ENCODE data around the gene CDK2AP2. TPM values are rescaled to one million over a fixed set of nuclear protein-coding genes. Genes with fewer than 3 reads are reported as not detected.
A peak's percentile ranks its signal among the peaks of the same experiment; 100 is the strongest.

CDK2AP2 gene
- total and polyA plus RNA-seq, 2 experiments from 2014 or later: 29.6 to 55.2 TPM

- TF ChIP-seq EZH2phosphoT487 (IDR thresholded peaks at IDR 0.05; ENCODE audit: insufficient read depth, low read depth): no peak
- TF ChIP-seq EZH2 (IDR thresholded peaks at IDR 0.05; ENCODE audit: insufficient read depth, poor library complexity, severe bottlenecking): no peak
- H3K27me3 ChIP-seq (replicated peaks; ENCODE audit: insufficient read depth): peaks cover 10% of the 10 kb centered on the region; the same call in 1 of the 2 replicates
- peak overlapping the region; percentile 92 for H3K27ac ChIP-seq
- no peaks in the 10 kb centered on the region for H3K9me3 ChIP-seq (ENCODE audit: low read depth)
- peak overlapping the region; percentile 66 for H3K4me2 ChIP-seq (ENCODE audit: unreplicated experiment)
- H3F3A ChIP-seq (ENCODE audit: insufficient read depth): peaks cover 14% of the 10 kb centered on the region; the same call in 1 of the 2 replicates
- H3K79me2 ChIP-seq (ENCODE audit: insufficient read depth): peaks cover 12% of the 10 kb centered on the region; the same call in 1 of the 2 replicates
- H3K36me3 ChIP-seq (ENCODE audit: low read depth): no peaks in the 10 kb centered on the region
- H3K4me3 ChIP-seq: peak overlapping the region; percentile 79
- H3K4me1 ChIP-seq (ENCODE audit: insufficient read depth): peaks cover 13% of the 10 kb centered on the region
- in situ Hi-C loops (cut with MboI): no loop called here
- peak overlapping the region; percentile 71 for H2AFZ ChIP-seq
- H4K20me1 ChIP-seq (ENCODE audit: insufficient read depth): no peaks in the 10 kb centered on the region
- peak; percentile 81 for DNase-seq
- H3K9ac ChIP-seq: peak overlapping the region; percentile 90
- no peaks in the 10 kb centered on the region for H3K9me2 ChIP-seq (ENCODE audit: insufficient read depth)
- 45 to 49% methylated on average over 28 to 33 of the region's 33 CpGs for WGBS, 2 experiments (ENCODE audit: low coverage in 1 of 2, low lambda C conversion rate in 2 of 2, missing lambda C conversion rate in 2 of 2)
Measured at GRCh38 chr11:67507242-67507863, 609 bp downstream of the CDK2AP2 start.

GRCh38 chr11:67506426-67507051, 1.4 kb downstream of the CDK2AP2 start:
- DNase-seq: no peak
- WGBS, 2 experiments (ENCODE audit: low coverage in 1 of 2, low lambda C conversion rate in 2 of 2, missing lambda C conversion rate in 2 of 2): 86 to 91% methylated on average over 14 to 16 of the region's 16 CpGs

GRCh38 chr11:67505605-67506396, 2.2 kb downstream of the CDK2AP2 start:
- Histone ChIP-seq H3K9me2 (ENCODE audit: insufficient read depth) (no peaks in the 10 kb centered on the region), H2AFZ (peak overlapping the region; percentile 63), H3K9me3 (ENCODE audit: low read depth) (no peaks in the 10 kb centered on the region), H3K36me3 (ENCODE audit: low read depth) (no peaks in the 10 kb centered on the region), H3K4me1 (ENCODE audit: insufficient read depth) (peaks cover 13% of the 10 kb centered on the region), H3F3A (ENCODE audit: insufficient read depth) (peaks cover 14% of the 10 kb centered on the region; the same call in 1 of the 2 replicates), H3K27me3 (replicated peaks; ENCODE audit: insufficient read depth) (no peaks in the 10 kb centered on the region), H3K4me2 (ENCODE audit: unreplicated experiment) (peak overlapping the region; percentile 87), H3K27ac (peak overlapping the region; percentile 81), H3K4me3 (peak overlapping the region; percentile 87), H3K79me2 (ENCODE audit: insufficient read depth) (peaks cover 12% of the 10 kb centered on the region; the same call in 1 of the 2 replicates), H3K9ac (peak overlapping the region; percentile 76), H4K20me1 (ENCODE audit: insufficient read depth) (no peaks in the 10 kb centered on the region)
- TF ChIP-seq EZH2phosphoT487 (IDR thresholded peaks at IDR 0.05; ENCODE audit: insufficient read depth, low read depth) (no peak), EZH2 (IDR thresholded peaks at IDR 0.05; ENCODE audit: insufficient read depth, poor library complexity, severe bottlenecking) (no peak)
- in situ Hi-C loops (cut with MboI): no loop called here
- DNase-seq: peak; percentile 97
- WGBS, 2 experiments (ENCODE audit: low coverage in 1 of 2, low lambda C conversion rate in 2 of 2, missing lambda C conversion rate in 2 of 2): 12 to 18% methylated on average over 16 to 17 of the region's 17 CpGs

More at GRCh38 chr11:67506426-67507051, 1.4 kb downstream of the CDK2AP2 start:
- no peaks in the 10 kb centered on the region for H3K9me3 ChIP-seq (ENCODE audit: low read depth)
- peak overlapping the region; percentile 53 for H3K9ac ChIP-seq
- H3K79me2 ChIP-seq (ENCODE audit: insufficient read depth): peaks cover 12% of the 10 kb centered on the region; the same call in 1 of the 2 replicates
- H3K4me3 ChIP-seq: no peak overlapping the region
- H3K36me3 ChIP-seq (ENCODE audit: low read depth): no peaks in the 10 kb centered on the region
- H3K4me2 ChIP-seq (ENCODE audit: unreplicated experiment): no peak overlapping the region
- peaks cover 14% of the 10 kb centered on the region; the same call in 1 of the 2 replicates for H3F3A ChIP-seq (ENCODE audit: insufficient read depth)
- no peak for TF ChIP-seq EZH2phosphoT487 (IDR thresholded peaks at IDR 0.05; ENCODE audit: insufficient read depth, low read depth)
- in situ Hi-C loops (cut with MboI): no loop called here
- H2AFZ ChIP-seq: no peak overlapping the region
- H3K27ac ChIP-seq: peak overlapping the region; percentile 81
- H4K20me1 ChIP-seq (ENCODE audit: insufficient read depth): no peaks in the 10 kb centered on the region
- H3K9me2 ChIP-seq (ENCODE audit: insufficient read depth): no peaks in the 10 kb centered on the region
- H3K4me1 ChIP-seq (ENCODE audit: insufficient read depth): peaks cover 13% of the 10 kb centered on the region
- H3K27me3 ChIP-seq (replicated peaks; ENCODE audit: insufficient read depth): peaks cover 5% of the 10 kb centered on the region; the same call in 1 of the 2 replicates

- Histone ChIP-seq H3K4me3 (peak within 1 kb of the TSS; percentile 87), H3K79me2 (ENCODE audit: insufficient read depth) (peaks cover 12% of the 10 kb centered on the region; the same call in 1 of the 2 replicates), H3K27me3 (replicated peaks; ENCODE audit: insufficient read depth) (no peaks in the 10 kb centered on the region), H2AFZ (peak within 1 kb of the TSS; percentile 63), H3F3A (ENCODE audit: insufficient read depth) (peaks cover 14% of the 10 kb centered on the region; the same call in 1 of the 2 replicates), H3K4me1 (ENCODE audit: insufficient read depth) (peaks cover 13% of the 10 kb centered on the region), H3K9me3 (ENCODE audit: low read depth) (no peaks in the 10 kb centered on the region), H3K4me2 (ENCODE audit: unreplicated experiment) (peak within 1 kb of the TSS; percentile 87), H4K20me1 (ENCODE audit: insufficient read depth) (no peaks in the 10 kb centered on the region), H3K27ac (peak within 1 kb of the TSS; percentile 81), H3K9ac (peak within 1 kb of the TSS; percentile 76), H3K9me2 (ENCODE audit: insufficient read depth) (no peaks in the 10 kb centered on the region), H3K36me3 (ENCODE audit: low read depth) (no peaks in the 10 kb centered on the region)
- TF ChIP-seq EZH2phosphoT487 (IDR thresholded peaks at IDR 0.05; ENCODE audit: insufficient read depth, low read depth): no peak
- DNase-seq: peak; percentile 69
- in situ Hi-C loops (cut with MboI): no loop called here
- whole genome bisulfite sequencing, 2 experiments (ENCODE audit: low coverage in 1 of 2, low lambda C conversion rate in 2 of 2, missing lambda C conversion rate in 2 of 2): 0 to 2% methylated on average over 17 to 55 of the region's 58 CpGs
Measured at GRCh38 chr11:67504950-67505581, 2.9 kb downstream of the CDK2AP2 start, which contains the start of gene PITPNM1. Gene PITPNM1, minus strand, starts transcription at chr11:67505363. Its CDS starts 1,183 bp downstream, at chr11:67504180.

All from GM23248 (cell line).